ENCODE data around the gene NFX1.

Gene NFX1

GRCh38 chr9:33256236-33256635 lies 34.1 kb upstream of the NFX1 start:
- no peak overlapping the region for H3K4me3 ChIP-seq (replicated peaks; ENCODE audit: low read depth, low read length)
- TF ChIP-seq CTCF (IDR thresholded peaks at IDR 0.05; ENCODE audit: low read length, missing control alignments): no peak
- no peak for DNase-seq (ENCODE audit: low read depth)

DNA sequence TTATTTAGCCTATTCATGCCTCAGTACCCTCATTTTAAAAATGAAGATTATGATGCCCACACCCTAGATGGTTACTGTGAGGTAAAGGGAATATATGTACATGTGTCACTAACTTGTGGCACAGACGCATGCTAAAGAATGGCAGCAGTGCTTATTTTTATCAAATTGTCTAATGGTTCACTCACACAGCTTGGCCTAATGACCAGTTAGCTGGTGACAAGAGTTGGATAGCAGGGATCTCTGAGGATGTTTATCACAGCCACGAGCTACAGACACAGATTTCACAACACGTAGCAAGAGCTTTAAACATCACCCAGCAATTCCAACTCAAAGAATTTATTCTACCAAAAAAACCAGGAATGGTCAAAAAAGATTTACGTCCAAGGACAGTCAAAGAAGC lies 33.0 kb upstream of the NFX1 start:
- H3K4me3 ChIP-seq (replicated peaks; ENCODE audit: low read depth, low read length): no peak overlapping the region
- TF ChIP-seq CTCF (IDR thresholded peaks at IDR 0.05; ENCODE audit: low read length, missing control alignments): no peak
- DNase-seq (ENCODE audit: low read depth): no peak

GRCh38 chr9:33260372-33260771 lies 29.9 kb upstream of the NFX1 start:
- no peak overlapping the region for H3K4me3 ChIP-seq (replicated peaks; ENCODE audit: low read depth, low read length)
- no peak for DNase-seq (ENCODE audit: low read depth)
- no peak for TF ChIP-seq CTCF (IDR thresholded peaks at IDR 0.05; ENCODE audit: low read length, missing control alignments)

DNA sequence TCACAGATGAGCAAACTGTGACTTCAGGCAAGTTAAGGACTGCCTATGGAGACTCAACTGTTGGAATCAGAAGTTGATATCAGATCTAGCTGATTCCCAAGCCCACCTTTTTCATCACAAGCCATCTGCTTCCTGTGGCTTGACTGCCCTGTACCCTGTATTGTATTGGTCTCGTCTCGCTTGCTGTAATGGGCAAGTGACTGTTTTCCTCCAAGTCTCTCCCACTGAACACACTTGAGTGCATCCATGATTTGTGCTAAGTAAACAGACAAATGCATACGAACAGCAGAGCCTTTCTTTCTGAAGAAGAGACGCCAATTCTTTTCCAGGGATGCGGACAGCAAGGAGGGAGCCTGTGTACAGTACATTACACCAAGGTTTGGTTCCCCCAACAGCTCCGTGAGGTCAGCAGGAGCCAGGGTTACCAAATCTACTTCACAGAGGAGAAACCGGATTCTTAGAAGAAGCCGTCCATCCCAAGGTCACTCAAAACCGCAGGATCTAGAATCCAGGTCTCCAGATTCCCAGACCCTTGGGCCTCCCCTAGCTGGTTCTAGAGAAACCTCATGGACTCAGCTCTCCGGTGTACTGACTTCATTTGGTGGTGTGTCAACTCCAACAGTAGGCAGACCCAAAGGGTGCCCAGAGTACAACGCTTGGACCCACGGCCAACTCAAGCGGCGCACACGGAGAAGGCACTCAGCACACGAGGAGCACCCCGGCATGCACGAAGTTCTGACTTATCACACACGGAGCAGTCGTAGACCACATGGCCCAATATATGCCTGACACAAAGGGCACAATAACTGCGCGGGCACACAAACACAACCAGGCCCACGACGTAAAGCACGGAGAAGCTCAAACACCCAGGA lies 26.9 kb upstream of the NFX1 start:
- DNase-seq (ENCODE audit: low read depth): peak; percentile 24
- TF ChIP-seq CTCF (IDR thresholded peaks at IDR 0.05; ENCODE audit: low read length, missing control alignments): no peak
- H3K4me3 ChIP-seq (replicated peaks; ENCODE audit: low read depth, low read length): peak overlapping the region; percentile 96

- DNase-seq (ENCODE audit: low read depth): no peak
- TF ChIP-seq CTCF (IDR thresholded peaks at IDR 0.05; ENCODE audit: low read length, missing control alignments): no peak
- H3K4me3 ChIP-seq (replicated peaks; ENCODE audit: low read depth, low read length): peak overlapping the region; percentile 96
Observed at GRCh38 chr9:33264003-33264472, 26.3 kb upstream of the NFX1 start.

DNA sequence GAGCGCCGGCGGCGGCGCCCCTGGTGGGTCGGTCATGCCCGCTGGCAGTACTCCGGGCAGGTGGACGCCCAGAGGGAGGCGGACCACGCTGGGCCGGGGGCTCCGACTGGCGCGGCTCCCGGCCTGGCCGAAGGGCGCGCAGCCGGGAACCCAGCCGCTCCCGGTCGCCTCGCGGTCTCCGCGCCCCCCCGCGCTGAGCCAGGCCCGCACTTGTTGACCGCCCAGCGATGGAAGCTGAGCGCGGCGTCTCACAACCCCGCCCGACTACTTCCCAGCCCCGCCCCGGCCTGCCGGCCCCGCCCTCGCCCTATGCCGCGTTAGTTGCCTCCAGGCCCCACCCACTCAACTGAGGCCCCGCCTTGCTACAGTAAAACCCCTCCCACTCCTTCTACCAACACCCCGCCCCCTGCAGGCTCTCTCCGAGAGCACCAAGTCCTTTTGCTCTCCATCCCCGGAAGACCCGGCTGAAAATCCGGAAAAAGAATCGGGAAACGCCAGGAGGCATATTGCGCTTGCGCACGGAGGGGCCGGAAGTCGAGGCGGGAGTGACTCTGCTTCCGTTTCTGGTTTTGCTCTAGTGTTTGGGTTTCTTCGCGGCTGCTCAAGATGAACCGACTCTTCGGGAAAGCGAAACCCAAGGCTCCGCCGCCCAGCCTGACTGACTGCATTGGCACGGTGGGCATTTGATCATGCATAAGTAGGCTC lies 25.7 kb upstream of the NFX1 start, which contains the start of the genes BAG1 and CHMP5:
TSS of gene BAG1 (minus strand) at position 236 of the 705 bp plus-strand sequence.
TSS of gene CHMP5 (plus strand) at position 577 of the 705 bp plus-strand sequence. CDS start at position 607, 30 bp downstream.
- peak; percentile 36 for TF ChIP-seq CTCF (IDR thresholded peaks at IDR 0.05; ENCODE audit: low read length, missing control alignments)
- peak within 1 kb of the TSS; percentile 96 for H3K4me3 ChIP-seq (replicated peaks; ENCODE audit: low read depth, low read length)
- peak; percentile 99 for DNase-seq (ENCODE audit: low read depth)

Data from fibroblast of pulmonary artery (primary cell).